ENCODE data around the gene SLC35E3. TPM values are rescaled to one million over a fixed set of nuclear protein-coding genes. Genes with fewer than 3 reads are reported as not detected.

Gene SLC35E3
- total RNA-seq, 2 donors from 2014 or later, result 0.95 to 14.1 TPM

GRCh38 chr12:68775121-68775630 lies 29.2 kb downstream of the SLC35E3 start:
- Histone ChIP-seq H3K4me1 (ENCODE audit: control insufficient read depth in 1 of 2, low read depth in 2 of 2) (no peaks in the 10 kb centered on the region), H3K4me3 (no peak overlapping the region), H3K27ac (no peak overlapping the region), H3K36me3 (no peaks in the 10 kb centered on the region), H3K9me3 (no peaks in the 10 kb centered on the region), H3K27me3 (replicated peaks; ENCODE audit: insufficient read depth) (no peaks in the 10 kb centered on the region)
- no peak for ATAC-seq (ENCODE audit: insufficient number of reproducible peaks, low FRiP score, low read depth)
- no peak for DNase-seq (ENCODE audit: low spot score)
- no peak for TF ChIP-seq CTCF (IDR thresholded peaks at IDR 0.05)

GRCh38 chr12:68776976-68777610 lies 31.1 kb downstream of the SLC35E3 start:
- no peaks in the 10 kb centered on the region for H3K36me3 ChIP-seq

GRCh38 chr12:68779280-68779679 lies 33.3 kb downstream of the SLC35E3 start:
- H3K4me1 ChIP-seq (ENCODE audit: control insufficient read depth in 1 of 2, low read depth in 2 of 2), result no peaks in the 10 kb centered on the region
- H3K4me3 ChIP-seq, result no peak overlapping the region
- no peaks in the 10 kb centered on the region for H3K27me3 ChIP-seq (replicated peaks; ENCODE audit: insufficient read depth)
- H3K27ac ChIP-seq, result no peak overlapping the region
- H3K36me3 ChIP-seq, result no peaks in the 10 kb centered on the region
- H3K9me3 ChIP-seq, result no peaks in the 10 kb centered on the region
- DNase-seq (ENCODE audit: low spot score) (no peak), ATAC-seq (ENCODE audit: insufficient number of reproducible peaks, low FRiP score, low read depth) (no peak)
- TF ChIP-seq CTCF (IDR thresholded peaks at IDR 0.05), result no peak

More at GRCh38 chr12:68776976-68777610, 31.1 kb downstream of the SLC35E3 start:
- ATAC-seq (ENCODE audit: insufficient number of reproducible peaks, low FRiP score, low read depth) (no peak), DNase-seq (ENCODE audit: low spot score) (no peak)
- TF ChIP-seq CTCF (IDR thresholded peaks at IDR 0.05), result no peak
- Histone ChIP-seq H3K27me3 (replicated peaks; ENCODE audit: insufficient read depth) (no peaks in the 10 kb centered on the region), H3K27ac (no peak overlapping the region), H3K4me3 (no peak overlapping the region), H3K9me3 (no peaks in the 10 kb centered on the region), H3K4me1 (ENCODE audit: control insufficient read depth in 1 of 2, low read depth in 2 of 2) (no peaks in the 10 kb centered on the region)

- no peak overlapping the region for H3K4me3 ChIP-seq
- ATAC-seq (ENCODE audit: insufficient number of reproducible peaks, low FRiP score, low read depth) (no peak), DNase-seq (ENCODE audit: low spot score) (no peak)
Observed at GRCh38 chr12:68780731-68781130, 34.8 kb downstream of the SLC35E3 start.

GRCh38 chr12:68781728-68782127 lies 35.8 kb downstream of the SLC35E3 start:
- no peak for TF ChIP-seq CTCF (IDR thresholded peaks at IDR 0.05)
- Histone ChIP-seq H3K36me3 (no peaks in the 10 kb centered on the region), H3K9me3 (no peaks in the 10 kb centered on the region), H3K4me3 (no peak overlapping the region), H3K4me1 (ENCODE audit: control insufficient read depth in 1 of 2, low read depth in 2 of 2) (peaks cover 3 to 6% of the 10 kb centered on the region in 2 donors), H3K27me3 (replicated peaks; ENCODE audit: insufficient read depth) (no peaks in the 10 kb centered on the region), H3K27ac (no peak overlapping the region)
- DNase-seq (ENCODE audit: low spot score) (no peak), ATAC-seq (ENCODE audit: insufficient number of reproducible peaks, low FRiP score, low read depth) (no peak)

More at GRCh38 chr12:68780731-68781130, 34.8 kb downstream of the SLC35E3 start:
- Histone ChIP-seq H3K27ac (no peak overlapping the region), H3K27me3 (replicated peaks; ENCODE audit: insufficient read depth) (no peaks in the 10 kb centered on the region), H3K36me3 (no peaks in the 10 kb centered on the region), H3K4me1 (ENCODE audit: control insufficient read depth in 1 of 2, low read depth in 2 of 2) (peaks cover under 1% of the 10 kb centered on the region in 2 donors), H3K9me3 (no peaks in the 10 kb centered on the region)
- TF ChIP-seq CTCF (IDR thresholded peaks at IDR 0.05), result no peak
